ENCODE measurements around the gene UHMK1. TPM values are rescaled to one million over a fixed set of nuclear protein-coding genes. Genes with fewer than 3 reads are reported as not detected.
"Not testable (repeated sequence)": the region's sequence is repeated elsewhere in the genome, so short reads cannot be mapped to it uniquely, and the experiment has no call there.

The UHMK1 gene
- total RNA-seq, 6 donors from 2014 or later = 19.3 to 68.2 (median 45.6) TPM

- no peaks in the 10 kb centered on the region for H3K27me3 ChIP-seq
- H3K9me3 ChIP-seq = no peaks in the 10 kb centered on the region
- DNase-seq (no peak), ATAC-seq (ENCODE audit: low FRiP score in 2 of 2) (no peak)
- no peaks in the 10 kb centered on the region for H3K4me1 ChIP-seq
- no peak overlapping the region for H3K27ac ChIP-seq
- H3K4me3 ChIP-seq = no peak overlapping the region
- 91 to 92% methylated on average over 1 of the region's 1 CpG for WGBS, 2 donors
- no peaks in the 10 kb centered on the region for H3K36me3 ChIP-seq
- no peak for TF ChIP-seq CTCF (IDR thresholded peaks at IDR 0.05)
- no peak for TF ChIP-seq POLR2AphosphoS5 (IDR thresholded peaks at IDR 0.05)
- no peak for TF ChIP-seq POLR2A (IDR thresholded peaks at IDR 0.05)
- TF ChIP-seq EP300 (IDR thresholded peaks at IDR 0.05) = no peak
These were observed 21.0 kb upstream of the UHMK1 start for GRCh38 chr1:162476620-162477019.

GRCh38 chr1:162485236-162485635 is 12.4 kb upstream of the UHMK1 start:
- no peak overlapping the region for H3K27ac ChIP-seq
- H3K9me3 ChIP-seq = no peaks in the 10 kb centered on the region
- TF ChIP-seq CTCF (IDR thresholded peaks at IDR 0.05) = no peak
- TF ChIP-seq EP300 (IDR thresholded peaks at IDR 0.05) = no peak
- TF ChIP-seq POLR2AphosphoS5 (IDR thresholded peaks at IDR 0.05) = no peak
- TF ChIP-seq POLR2A (IDR thresholded peaks at IDR 0.05) = no peak
- ATAC-seq (ENCODE audit: low FRiP score in 2 of 2) (no peak), DNase-seq (no peak)
- H3K4me3 ChIP-seq = no peak overlapping the region
- H3K36me3 ChIP-seq = no peaks in the 10 kb centered on the region
- no peaks in the 10 kb centered on the region for H3K4me1 ChIP-seq
- H3K27me3 ChIP-seq = no peaks in the 10 kb centered on the region

GRCh38 chr1:162487241-162487640 is 10.4 kb upstream of the UHMK1 start:
- Histone ChIP-seq H3K27me3 (no peaks in the 10 kb centered on the region), H3K9me3 (no peaks in the 10 kb centered on the region), H3K4me3 (no peak overlapping the region), H3K4me1 (no peaks in the 10 kb centered on the region), H3K27ac (no peak overlapping the region), H3K36me3 (no peaks in the 10 kb centered on the region)
- WGBS, 2 donors = 77 to 87% methylated on average over 10 of the region's 10 CpGs
- ATAC-seq (ENCODE audit: low FRiP score in 2 of 2) = no peak
- TF ChIP-seq CTCF (IDR thresholded peaks at IDR 0.05) (no peak), POLR2A (IDR thresholded peaks at IDR 0.05) (no peak), EP300 (IDR thresholded peaks at IDR 0.05) (no peak), POLR2AphosphoS5 (IDR thresholded peaks at IDR 0.05) (no peak)
- peak in 1 of 2 donors; percentile 16 for DNase-seq

- Histone ChIP-seq H3K27me3 (no peaks in the 10 kb centered on the region), H3K9me3 (no peaks in the 10 kb centered on the region), H3K27ac (no peak overlapping the region), H3K36me3 (no peaks in the 10 kb centered on the region), H3K4me3 (no peak overlapping the region), H3K4me1 (no peaks in the 10 kb centered on the region)
- TF ChIP-seq POLR2AphosphoS5 (IDR thresholded peaks at IDR 0.05) (no peak), EP300 (IDR thresholded peaks at IDR 0.05) (no peak), CTCF (IDR thresholded peaks at IDR 0.05) (no peak), POLR2A (IDR thresholded peaks at IDR 0.05) (no peak)
- ATAC-seq (ENCODE audit: low FRiP score in 2 of 2) (no peak), DNase-seq (no peak)
- 43 to 46% methylated on average over 3 of the region's 3 CpGs for WGBS, 2 donors
These were observed 9.4 kb upstream of the UHMK1 start for GRCh38 chr1:162488219-162488618.

GRCh38 chr1:162495531-162496233 is 1.9 kb upstream of the UHMK1 start:
- H3K27me3 ChIP-seq; H3K27ac ChIP-seq; DNase-seq; H3K9me3 ChIP-seq; ATAC-seq (ENCODE audit: low FRiP score in 2 of 2); H3K4me3 ChIP-seq; H3K36me3 ChIP-seq: not testable (repeated sequence)
- peaks cover 22 to 25% (median 24%) of the 10 kb centered on the region in 4 donors for H3K4me1 ChIP-seq
- 85 to 91% methylated on average over 5 to 6 of the region's 6 CpGs for WGBS, 2 donors

Data from upper lobe of left lung (tissue), 6 donors.